RPMI7951 (cell line): ENCODE results near the gene TNPO2. TPM values are rescaled to one million over a fixed set of nuclear protein-coding genes. Genes with fewer than 3 reads are reported as not detected.
"Not testable (repeated sequence)": the region's sequence is repeated elsewhere in the genome, so short reads cannot be mapped to it uniquely, and the experiment has no call there.

Experiments used
- DNase-seq: peaks from one replicate; pipeline ENCODE4 v3.0.0-alpha.2; 2012; ENCODE audit warnings: low read depth
- total RNA-seq: library from RNA; depleted of rRNA; stranded (reverse); fragments of >200 nt; shearing (Covaris generic); gene quantifications from 2 replicates; pipeline ENCODE4 v1.2.3, GENCODE V29; 2014

The TNPO2 gene
- total RNA-seq, 1 experiment from 2014 or later, result 29.9 TPM

DNA sequence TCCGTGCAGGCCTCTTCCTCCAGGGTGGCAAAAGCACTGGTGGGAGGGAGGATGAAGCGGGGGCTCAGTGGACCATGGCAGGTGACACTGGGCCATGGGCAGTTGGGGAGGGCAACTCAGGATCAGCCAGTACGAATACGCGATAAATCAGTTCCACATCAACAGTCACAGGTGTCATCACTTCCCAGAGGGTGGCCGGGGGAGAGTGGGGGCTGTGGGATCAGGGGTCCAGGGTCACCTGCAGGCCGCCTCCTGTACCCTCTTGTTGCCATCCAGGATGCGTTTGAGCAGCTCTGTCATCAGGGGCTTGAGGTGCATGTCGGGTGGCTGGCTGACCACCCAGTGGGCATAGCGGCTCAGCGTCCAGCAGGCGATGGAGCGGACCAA, 17.4 kb downstream of the TNPO2 start:
- no peak for DNase-seq

GRCh38 chr19:12705654-12706331, 17.9 kb downstream of the TNPO2 start:
- DNase-seq, result no peak

GRCh38 chr19:12705169-12705568, 18.6 kb downstream of the TNPO2 start:
- DNase-seq, result no peak

DNA sequence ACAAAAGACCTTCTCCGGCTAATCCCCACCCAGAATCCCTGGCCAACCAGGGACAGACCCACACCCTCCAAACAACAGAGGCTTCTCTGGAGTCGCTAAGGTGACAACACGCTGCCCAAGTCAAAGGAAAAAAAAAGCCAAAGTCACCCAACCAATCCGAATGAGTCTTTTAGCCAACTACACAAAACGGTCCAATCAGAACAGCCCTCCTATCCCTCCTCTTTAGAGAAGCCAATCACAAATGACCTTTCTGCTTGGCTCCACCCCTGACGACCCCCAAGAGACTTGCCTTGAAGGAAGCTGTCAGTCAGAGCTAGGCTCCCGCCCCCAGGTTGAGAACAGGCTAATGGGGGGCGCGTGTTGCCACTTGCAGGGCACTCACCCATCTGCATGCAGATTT, 20.7 kb downstream of the TNPO2 start:
- peak; percentile 44 for DNase-seq

- DNase-seq, result no peak
These were observed 22.0 kb downstream of the TNPO2 start for GRCh38 chr19:12701596-12702282.

GRCh38 chr19:12698138-12698537, 25.6 kb downstream of the TNPO2 start:
- no peak for DNase-seq

- not testable (repeated sequence) for DNase-seq
These were observed 26.3 kb downstream of the TNPO2 start for GRCh38 chr19:12697425-12697824.

- DNase-seq, result peak; percentile 94
These were observed 27.1 kb downstream of the TNPO2 start, which contains the start of gene FBXW9 for GRCh38 chr19:12696366-12697335. Gene FBXW9, minus strand, starts transcription at chr19:12696631. Its CDS starts 50 bp downstream, at chr19:12696581.

GRCh38 chr19:12695997-12696365, 27.8 kb downstream of the TNPO2 start:
- DNase-seq, result no peak

GRCh38 chr19:12695514-12695913, 28.2 kb downstream of the TNPO2 start:
- no peak for DNase-seq

GRCh38 chr19:12695096-12695495, 28.6 kb downstream of the TNPO2 start:
- DNase-seq, result no peak

DNA sequence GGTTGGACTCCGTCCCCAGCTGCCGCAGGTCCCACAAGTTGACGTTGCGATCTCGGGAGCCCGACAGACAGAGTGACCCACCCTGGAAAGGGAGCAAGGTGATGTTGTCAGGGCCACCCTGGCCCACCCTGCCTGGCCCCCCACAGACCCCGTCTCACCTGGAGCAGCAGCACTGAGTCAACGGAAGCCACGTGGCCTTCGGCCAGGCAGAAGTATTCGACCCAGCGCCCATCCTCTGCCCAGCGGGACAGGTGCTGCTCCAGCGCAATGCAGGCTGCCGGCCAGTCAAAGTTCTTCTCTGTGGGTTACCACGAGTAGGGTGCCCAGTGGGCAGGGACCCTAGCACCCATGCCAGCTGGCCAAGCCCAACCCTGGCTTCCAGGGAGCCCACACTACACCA, 29.1 kb downstream of the TNPO2 start:
- DNase-seq, result no peak

DNA sequence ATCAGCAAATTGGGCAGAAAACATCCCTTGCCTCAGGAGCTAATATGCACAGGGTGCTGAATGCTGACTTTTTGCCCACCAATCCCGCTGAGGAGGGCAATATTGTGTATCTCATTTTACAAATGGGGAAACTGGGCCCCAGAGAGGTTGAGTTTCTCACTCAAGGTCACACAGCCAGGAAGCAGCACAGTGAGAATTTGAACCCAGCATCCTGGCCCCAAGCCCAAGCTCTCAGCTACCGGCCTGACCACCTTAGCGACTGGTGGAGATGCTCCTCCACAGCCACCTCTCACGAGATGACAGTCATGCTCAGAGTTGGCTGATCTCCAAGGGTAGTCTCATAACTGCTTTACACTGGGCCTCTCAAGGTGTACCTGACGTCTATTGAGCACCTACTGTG, 30.8 kb downstream of the TNPO2 start:
- no peak for DNase-seq

DNA sequence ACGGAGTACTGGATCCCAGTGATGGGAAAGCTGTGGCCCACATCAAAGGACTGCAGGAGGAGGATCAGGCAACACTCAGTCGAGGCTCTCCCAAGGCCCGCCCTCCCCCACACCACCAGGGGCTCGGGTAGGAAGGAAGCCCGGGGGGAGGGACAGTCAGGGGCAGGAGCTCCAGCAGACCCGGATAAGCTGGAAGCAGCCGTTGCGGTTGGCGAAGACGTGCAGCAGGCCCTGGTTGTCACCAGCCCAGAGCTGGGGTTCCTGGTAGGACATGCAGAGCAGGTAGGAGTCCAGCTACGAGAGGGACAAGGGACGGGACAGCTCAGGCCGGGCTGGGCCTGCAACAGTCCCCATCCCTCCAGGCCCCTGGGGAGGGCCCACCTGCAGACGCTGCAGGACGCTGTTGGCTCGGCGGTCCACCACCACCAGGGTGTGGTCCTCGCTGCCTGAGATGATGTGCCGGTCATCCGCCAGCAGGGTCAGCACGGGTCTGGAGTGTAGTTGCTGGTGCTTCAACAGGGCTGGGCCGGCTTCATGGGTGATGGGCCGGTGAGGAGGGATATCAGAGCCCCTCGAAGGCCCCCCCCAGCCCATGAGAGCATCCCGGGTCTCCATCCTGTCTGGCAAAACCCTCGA, 34.0 kb downstream of the TNPO2 start:
- DNase-seq, result no peak

- DNase-seq, result no peak
These were observed 34.7 kb downstream of the TNPO2 start for GRCh38 chr19:12689012-12689411.

GRCh38 chr19:12687496-12688196, 36.1 kb downstream of the TNPO2 start, which contains the start of gene GNG14:
Gene GNG14, plus strand, starts transcription at chr19:12687998. Its CDS starts 51 bp downstream, at chr19:12688049.
- DNase-seq, result no peak

- DNase-seq, result no peak
These were observed 37.9 kb downstream of the TNPO2 start for GRCh38 chr19:12685831-12686230.

DNA sequence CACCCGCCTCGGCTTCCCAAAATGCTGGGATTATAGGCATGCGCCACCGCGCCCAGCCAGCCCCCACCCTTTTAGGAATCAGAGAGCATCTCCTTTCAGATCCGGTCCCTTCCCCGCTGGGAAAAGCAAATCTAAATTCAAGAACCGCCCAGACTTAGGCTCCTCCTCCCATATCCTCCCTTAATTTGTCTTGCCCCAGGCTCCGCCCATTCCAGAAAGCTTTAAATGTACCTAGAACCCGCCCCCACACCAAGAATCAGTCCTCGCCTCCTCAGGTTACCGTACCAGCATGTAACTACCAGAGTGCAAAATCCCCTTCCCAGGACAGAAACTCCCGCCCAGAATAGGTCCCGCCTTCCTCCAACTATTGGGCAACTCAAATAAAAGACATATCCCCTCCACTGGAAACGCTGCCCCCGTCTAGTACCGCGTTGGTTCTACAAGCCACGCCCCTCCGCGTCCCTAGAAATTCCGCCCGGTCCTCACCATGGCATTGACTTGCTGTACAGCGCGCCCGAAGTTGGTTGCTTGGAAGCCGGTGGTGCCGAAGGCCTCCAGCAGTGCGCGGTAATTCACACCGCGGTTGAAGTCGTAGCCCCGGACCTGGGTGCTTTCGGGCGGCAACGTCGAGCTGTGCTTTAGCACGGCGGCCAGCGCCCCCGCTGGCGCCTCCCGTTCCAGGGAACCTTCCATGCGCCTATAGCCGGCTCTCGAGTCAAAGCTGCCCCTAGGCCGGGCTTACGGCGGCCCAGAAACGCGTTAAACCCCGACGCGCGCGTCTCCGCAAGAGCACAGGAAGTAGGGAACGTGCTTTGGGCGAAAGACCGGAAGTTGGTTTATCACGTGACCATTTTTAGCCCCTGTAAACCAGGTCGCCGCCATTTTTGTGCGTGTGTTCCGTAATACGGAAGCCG, 42.4 kb downstream of the TNPO2 start, which contains the start of gene DHPS:
Gene DHPS (minus strand): TSS at position 807 of the 914 bp plus-strand sequence. CDS start 114 bp downstream, at position 693.
- peak; percentile 98 for DNase-seq

DNA sequence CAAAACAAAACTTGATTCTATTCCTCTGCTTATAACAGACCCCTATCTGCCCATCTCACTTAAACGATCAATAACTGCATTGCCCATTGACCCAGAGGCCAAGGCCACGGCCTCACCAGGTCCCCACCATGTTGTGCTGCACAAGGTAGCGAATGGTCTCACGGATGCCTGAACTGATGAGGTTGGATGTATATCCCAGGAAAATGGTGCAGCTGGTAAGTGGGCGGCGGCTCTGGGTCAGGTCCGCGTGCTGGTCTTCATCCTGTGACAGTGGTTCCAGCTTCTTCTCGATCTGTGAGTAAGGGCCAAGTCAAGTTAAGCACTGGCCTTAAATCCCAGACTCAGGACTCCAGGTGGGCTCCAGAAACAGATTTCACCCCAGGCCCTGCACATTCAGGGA, 43.7 kb downstream of the TNPO2 start:
- no peak for DNase-seq

DNA sequence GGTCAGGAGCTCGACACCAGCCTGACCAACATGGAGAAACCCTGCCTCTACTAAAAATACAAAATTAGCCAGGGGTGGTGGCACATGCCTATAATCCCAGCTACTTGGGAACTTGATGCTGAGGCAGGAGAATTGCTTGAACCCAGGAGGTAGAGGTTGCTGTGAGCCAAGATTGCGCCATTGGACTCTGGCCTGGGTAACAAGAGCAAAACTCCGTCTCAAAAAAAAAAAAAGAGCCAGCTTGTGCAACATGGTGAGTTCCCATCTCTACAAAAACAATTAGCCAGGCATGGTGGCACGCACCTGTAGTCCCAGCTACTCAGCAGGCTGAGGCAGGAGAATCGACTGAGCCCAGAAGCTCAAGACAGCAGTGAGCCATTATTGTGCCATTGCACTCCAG, 45.7 kb downstream of the TNPO2 start:
- DNase-seq, result not testable (repeated sequence)
